ENCODE measurements around the gene TRHDE.

Gene TRHDE

GRCh38 chr12:72275526-72275925, 3.4 kb downstream of the TRHDE start:
- DNase-seq, result no peak

- no peak for DNase-seq
Measured at GRCh38 chr12:72276181-72276805, 4.1 kb downstream of the TRHDE start.

- DNase-seq, result no peak
Measured at GRCh38 chr12:72277415-72277814, 5.2 kb downstream of the TRHDE start.

GRCh38 chr12:72278894-72279293, 6.7 kb downstream of the TRHDE start:
- no peak for DNase-seq

- DNase-seq, result no peak
Measured at GRCh38 chr12:72281126-72281525, 9.0 kb downstream of the TRHDE start.

GRCh38 chr12:72282721-72283120, 10.6 kb downstream of the TRHDE start:
- DNase-seq, result no peak

- no peak for DNase-seq
Measured at GRCh38 chr12:72285861-72286260, 13.7 kb downstream of the TRHDE start.

- DNase-seq, result no peak
Measured at GRCh38 chr12:72286526-72286925, 14.4 kb downstream of the TRHDE start.

GRCh38 chr12:72288436-72288835, 16.3 kb downstream of the TRHDE start:
- DNase-seq, result no peak

- no peak for DNase-seq
Measured at GRCh38 chr12:72288911-72289310, 16.7 kb downstream of the TRHDE start.

GRCh38 chr12:72289633-72290032, 17.5 kb downstream of the TRHDE start:
- DNase-seq, result no peak

- DNase-seq, result no peak
Measured at GRCh38 chr12:72291175-72291574, 19.0 kb downstream of the TRHDE start.

GRCh38 chr12:72293701-72294100, 21.5 kb downstream of the TRHDE start:
- no peak for DNase-seq

- no peak for DNase-seq
Measured at GRCh38 chr12:72295101-72295500, 22.9 kb downstream of the TRHDE start.

GRCh38 chr12:72295744-72296143, 23.6 kb downstream of the TRHDE start:
- no peak for DNase-seq

- no peak for DNase-seq
Measured at GRCh38 chr12:72296389-72296788, 24.2 kb downstream of the TRHDE start.

GRCh38 chr12:72297666-72298065, 25.5 kb downstream of the TRHDE start:
- DNase-seq, result no peak

GRCh38 chr12:72300728-72301127, 28.6 kb downstream of the TRHDE start:
- no peak for DNase-seq

GRCh38 chr12:72304751-72305150, 32.6 kb downstream of the TRHDE start:
- DNase-seq, result no peak

- DNase-seq, result no peak
Measured at GRCh38 chr12:72307229-72307628, 35.1 kb downstream of the TRHDE start.

GRCh38 chr12:72311946-72312345, 39.8 kb downstream of the TRHDE start:
- DNase-seq, result no peak

GRCh38 chr12:72313806-72314205, 41.6 kb downstream of the TRHDE start:
- no peak for DNase-seq

GRCh38 chr12:72315858-72316257, 43.7 kb downstream of the TRHDE start:
- no peak for DNase-seq

GRCh38 chr12:72318341-72318740, 46.2 kb downstream of the TRHDE start:
- no peak for DNase-seq

GRCh38 chr12:72323881-72324280, 51.7 kb downstream of the TRHDE start:
- DNase-seq, result no peak

- DNase-seq, result no peak
Measured at GRCh38 chr12:72330301-72330700, 58.1 kb downstream of the TRHDE start.

All from activated CD4-positive, alpha-beta T cell treated with anti-CD3 and anti-CD28 coated beads, Interleukin-2, amount 50 U/mL, for 4 hours (primary cell).